ENCODE data around the gene DNMT3A. TPM values are rescaled to one million over a fixed set of nuclear protein-coding genes. Genes with fewer than 3 reads are reported as not detected.

DNMT3A gene
- total and polyA plus RNA-seq, 2 donors from 2014 or later = 6.5 to 31.4 TPM

DNA sequence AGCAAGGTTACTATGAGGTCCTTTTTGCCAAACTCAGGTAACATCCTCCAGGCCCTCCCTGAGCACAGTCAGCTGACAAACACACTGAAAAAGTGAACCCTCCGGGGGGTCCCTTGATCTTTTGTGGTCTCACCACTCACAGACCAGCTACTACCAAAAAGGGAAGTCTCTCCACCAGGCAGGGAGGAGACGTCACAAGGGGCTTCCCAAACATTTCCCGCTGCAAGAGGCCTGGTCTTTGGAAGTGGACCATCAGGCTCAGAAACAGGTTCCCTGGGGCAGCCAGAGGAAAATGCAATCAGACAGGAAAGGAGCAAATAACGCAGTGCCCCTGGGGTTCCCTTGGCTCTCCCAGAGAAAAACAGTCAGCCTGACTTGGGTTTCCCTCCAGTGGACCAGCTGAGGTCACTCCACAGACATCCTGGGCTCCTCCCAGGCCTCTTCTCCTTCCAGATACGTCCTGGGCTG, 134.6 kb downstream of the DNMT3A start:
- intact Hi-C loops (cut with DNase I) = no loop called here
- DNase-seq = no peak
- Histone ChIP-seq H3K4me1 (ENCODE audit: control insufficient read depth in 2 of 3, insufficient read depth in 2 of 3, low read depth in 1 of 3, low read length in 3 of 3) (no peaks in the 10 kb centered on the region), H3K27me3 (ENCODE audit: control insufficient read depth, insufficient read depth, low read length) (no peaks in the 10 kb centered on the region), H3K9me3 (ENCODE audit: control insufficient read depth in 2 of 3, insufficient read depth in 1 of 3, low read length in 3 of 3) (no peaks in the 10 kb centered on the region), H3K4me3 (ENCODE audit: low read length in 3 of 3) (no peak overlapping the region), H3K27ac (ENCODE audit: low read depth in 2 of 2, low read length in 2 of 2) (no peak overlapping the region), H3K9ac (ENCODE audit: low read length in 3 of 3) (no peak overlapping the region), H3K36me3 (ENCODE audit: control insufficient read depth in 2 of 3, insufficient read depth in 3 of 3, low read length in 3 of 3) (no peaks in the 10 kb centered on the region)
- TF ChIP-seq, protein P1, sequence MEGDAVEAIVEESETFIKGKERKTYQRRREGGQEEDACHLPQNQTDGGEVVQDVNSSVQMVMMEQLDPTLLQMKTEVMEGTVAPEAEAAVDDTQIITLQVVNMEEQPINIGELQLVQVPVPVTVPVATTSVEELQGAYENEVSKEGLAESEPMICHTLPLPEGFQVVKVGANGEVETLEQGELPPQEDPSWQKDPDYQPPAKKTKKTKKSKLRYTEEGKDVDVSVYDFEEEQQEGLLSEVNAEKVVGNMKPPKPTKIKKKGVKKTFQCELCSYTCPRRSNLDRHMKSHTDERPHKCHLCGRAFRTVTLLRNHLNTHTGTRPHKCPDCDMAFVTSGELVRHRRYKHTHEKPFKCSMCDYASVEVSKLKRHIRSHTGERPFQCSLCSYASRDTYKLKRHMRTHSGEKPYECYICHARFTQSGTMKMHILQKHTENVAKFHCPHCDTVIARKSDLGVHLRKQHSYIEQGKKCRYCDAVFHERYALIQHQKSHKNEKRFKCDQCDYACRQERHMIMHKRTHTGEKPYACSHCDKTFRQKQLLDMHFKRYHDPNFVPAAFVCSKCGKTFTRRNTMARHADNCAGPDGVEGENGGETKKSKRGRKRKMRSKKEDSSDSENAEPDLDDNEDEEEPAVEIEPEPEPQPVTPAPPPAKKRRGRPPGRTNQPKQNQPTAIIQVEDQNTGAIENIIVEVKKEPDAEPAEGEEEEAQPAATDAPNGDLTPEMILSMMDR (IDR thresholded peaks at IDR 0.05; ENCODE audit: borderline replicate concordance, extremely low read depth, insufficient read depth) = no peak
- no peak for FAIRE-seq

DNA sequence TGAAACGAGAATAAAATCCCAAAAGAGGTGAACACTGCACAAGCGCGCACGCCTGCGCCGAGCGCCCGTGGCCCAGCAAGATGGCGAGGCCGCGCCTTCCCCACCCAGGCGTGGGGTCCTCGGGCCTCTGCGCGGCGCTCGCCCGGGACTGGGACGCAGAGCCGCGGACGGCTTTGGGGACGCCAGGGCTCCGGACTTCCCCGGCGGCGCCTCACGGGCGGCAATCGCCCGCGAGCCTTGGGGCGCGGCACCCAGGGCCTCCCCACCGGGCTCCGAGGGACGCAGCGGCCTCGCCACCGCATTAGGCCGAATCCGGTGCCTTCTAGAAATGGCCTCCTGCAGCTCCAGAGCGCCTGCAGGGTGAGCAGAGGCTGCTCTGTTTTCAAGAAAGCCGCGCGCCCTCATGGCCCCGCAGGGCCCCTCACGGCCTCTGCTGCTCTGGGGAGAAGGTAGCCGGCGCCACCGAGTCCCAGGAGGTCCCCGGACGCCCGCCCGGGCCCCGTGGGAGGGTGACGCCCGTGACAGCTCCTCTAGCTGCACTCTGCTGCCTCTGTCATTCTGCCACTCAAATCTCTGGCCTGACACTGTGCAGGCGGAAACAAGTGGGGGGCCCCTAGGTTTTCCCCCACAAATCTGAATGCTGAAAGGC, 137.4 kb downstream of the DNMT3A start:
- Histone ChIP-seq H3K9me3 (ENCODE audit: control insufficient read depth in 2 of 3, insufficient read depth in 1 of 3, low read length in 3 of 3) (no peaks in the 10 kb centered on the region), H3K4me3 (ENCODE audit: low read length in 3 of 3) (no peak overlapping the region), H3K27ac (ENCODE audit: low read depth in 2 of 2, low read length in 2 of 2) (no peak overlapping the region), H3K27me3 (ENCODE audit: control insufficient read depth, insufficient read depth, low read length) (no peaks in the 10 kb centered on the region), H3K36me3 (ENCODE audit: control insufficient read depth in 2 of 3, insufficient read depth in 3 of 3, low read length in 3 of 3) (no peaks in the 10 kb centered on the region), H3K4me1 (ENCODE audit: control insufficient read depth in 2 of 3, insufficient read depth in 2 of 3, low read depth in 1 of 3, low read length in 3 of 3) (no peaks in the 10 kb centered on the region), H3K9ac (ENCODE audit: low read length in 3 of 3) (no peak overlapping the region)
- no peak for FAIRE-seq
- TF ChIP-seq, protein P1 (IDR thresholded peaks at IDR 0.05; ENCODE audit: borderline replicate concordance, extremely low read depth, insufficient read depth) = no peak
- DNase-seq = peak in 2 of 5 donors; percentile 37 to 57
- intact Hi-C loops (cut with DNase I) = no loop called here

DNA sequence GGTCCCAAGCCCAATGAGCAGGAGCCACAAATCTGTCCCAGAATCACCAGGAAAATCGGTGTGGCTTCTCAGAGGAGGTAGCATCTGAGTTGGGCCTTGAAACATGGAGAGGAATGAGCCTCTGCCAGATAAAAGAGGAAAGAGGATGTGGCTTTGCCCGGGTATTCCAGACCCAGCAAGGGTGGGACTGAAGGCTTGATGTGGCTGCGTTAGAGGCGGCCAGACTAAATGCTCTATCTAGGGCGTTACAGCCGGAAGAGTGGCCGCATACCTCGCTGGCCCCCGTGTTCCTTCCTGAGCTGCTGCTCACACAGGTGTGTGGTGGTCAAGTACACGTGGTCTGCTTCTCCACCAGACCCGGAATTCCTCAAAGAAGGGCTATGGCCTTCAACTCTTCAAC, 139.4 kb downstream of the DNMT3A start:
- no peak overlapping the region for H3K4me3 ChIP-seq (ENCODE audit: low read length in 3 of 3)
- H3K4me1 ChIP-seq (ENCODE audit: control insufficient read depth in 2 of 3, insufficient read depth in 2 of 3, low read depth in 1 of 3, low read length in 3 of 3) = no peaks in the 10 kb centered on the region
- H3K9me3 ChIP-seq (ENCODE audit: control insufficient read depth in 2 of 3, insufficient read depth in 1 of 3, low read length in 3 of 3) = no peaks in the 10 kb centered on the region
- H3K27me3 ChIP-seq (ENCODE audit: control insufficient read depth, insufficient read depth, low read length) = no peaks in the 10 kb centered on the region
- FAIRE-seq = no peak
- no peak overlapping the region for H3K27ac ChIP-seq (ENCODE audit: low read depth in 2 of 2, low read length in 2 of 2)
- H3K9ac ChIP-seq (ENCODE audit: low read length in 3 of 3) = no peak overlapping the region
- TF ChIP-seq, protein P1 (IDR thresholded peaks at IDR 0.05; ENCODE audit: borderline replicate concordance, extremely low read depth, insufficient read depth) = no peak
- DNase-seq = no peak
- no peaks in the 10 kb centered on the region for H3K36me3 ChIP-seq (ENCODE audit: control insufficient read depth in 2 of 3, insufficient read depth in 3 of 3, low read length in 3 of 3)
- intact Hi-C loops (cut with DNase I) = no loop called here

DNA sequence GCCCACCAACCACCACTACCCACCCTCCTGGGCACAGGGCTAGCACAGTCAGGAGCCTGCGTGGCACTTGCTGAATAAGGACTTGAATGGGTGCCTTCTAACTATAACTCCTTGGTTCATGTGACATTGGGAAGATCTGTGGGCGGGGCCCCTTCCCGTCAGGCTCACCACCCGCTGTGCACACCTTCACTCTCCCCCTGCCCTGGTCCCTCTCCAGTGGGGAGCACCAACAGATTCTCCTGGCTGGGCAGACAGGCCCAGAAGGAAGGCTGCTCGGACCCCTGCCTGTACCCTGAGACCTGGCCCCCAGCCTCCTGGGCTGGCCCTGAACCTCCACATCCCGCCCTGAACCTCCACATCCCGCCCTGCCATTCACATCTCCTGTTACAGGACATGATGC, 139.9 kb downstream of the DNMT3A start:
- DNase-seq (no peak), FAIRE-seq (no peak)
- H3K4me3 ChIP-seq (ENCODE audit: low read length in 3 of 3) = no peak overlapping the region
- TF ChIP-seq, protein P1 (IDR thresholded peaks at IDR 0.05; ENCODE audit: borderline replicate concordance, extremely low read depth, insufficient read depth) = no peak
- H3K27me3 ChIP-seq (ENCODE audit: control insufficient read depth, insufficient read depth, low read length) = no peaks in the 10 kb centered on the region
- H3K9ac ChIP-seq (ENCODE audit: low read length in 3 of 3) = no peak overlapping the region
- H3K9me3 ChIP-seq (ENCODE audit: control insufficient read depth in 2 of 3, insufficient read depth in 1 of 3, low read length in 3 of 3) = no peaks in the 10 kb centered on the region
- no peaks in the 10 kb centered on the region for H3K4me1 ChIP-seq (ENCODE audit: control insufficient read depth in 2 of 3, insufficient read depth in 2 of 3, low read depth in 1 of 3, low read length in 3 of 3)
- H3K27ac ChIP-seq (ENCODE audit: low read depth in 2 of 2, low read length in 2 of 2) = no peak overlapping the region
- intact Hi-C loops (cut with DNase I) = no loop called here
- no peaks in the 10 kb centered on the region for H3K36me3 ChIP-seq (ENCODE audit: control insufficient read depth in 2 of 3, insufficient read depth in 3 of 3, low read length in 3 of 3)
